Prostate gland (tissue), 2 donors: ENCODE data around the gene CHSY1.

Experiments used
- CTCF ChIP-seq, 4 experiments: fragments of 200-600 bp in 2 of 4; fragments of 450-650 bp in 2 of 4; sonication (generic) in 2 of 4; IDR thresholded peaks; 1 replicate in 3 of 4; 2 replicates in 1 of 4; pipeline ENCODE4 v1.5.1; 2016 to 2019; ENCODE audit warnings: antibody characterized with exemption in 4 of 4, mild to moderate bottlenecking in 2 of 4, moderate library complexity in 2 of 4
- POLR2A ChIP-seq: fragments of 450-650 bp; IDR thresholded peaks from one replicate; pipeline ENCODE4 v1.6.1; 2016; ENCODE audit warnings: antibody characterized with exemption, mild to moderate bottlenecking
- POLR2AphosphoS5 ChIP-seq: sonication (generic); formaldehyde crosslinking; IDR thresholded peaks from one replicate; pipeline ENCODE4 v1.6.1; 2017; ENCODE audit warnings: antibody characterized with exemption

GRCh38 chr15:101256757-101257156, 4.9 kb upstream of the CHSY1 start:
- TF ChIP-seq POLR2AphosphoS5: no peak
- no peak for TF ChIP-seq POLR2A
- no peak for TF ChIP-seq CTCF (IDR thresholded peaks at IDR 0.05)
